ENCODE results near the gene AHCYL2.

GRCh38 chr7:129386506-129386905 lies 161.7 kb downstream of the AHCYL2 start:
- TF ChIP-seq EZH2phosphoT487 (IDR thresholded peaks at IDR 0.05; ENCODE audit: borderline replicate concordance, low read depth, low read length) (no peak), CTCF (conservative IDR thresholded peaks at IDR 0.05; ENCODE audit: low read length) (no peak)

Data from OCI-LY7 (cell line).